Lower lobe of right lung (tissue), 2 donors: ENCODE data around the gene TXNIP. TPM values are rescaled to one million over a fixed set of nuclear protein-coding genes. Genes with fewer than 3 reads are reported as not detected.

Experiments
- ATAC-seq, 2 donors: fragments of 200-7000 bp; cut with Tn5 transposase; one replicate each; pipeline ENCODE4 v1.9.1; 2020 to 2022; ENCODE audit warnings: mild to moderate bottlenecking in 2 of 2, moderate library complexity in 2 of 2
- DNase-seq: peaks from one replicate; pipeline ENCODE4 v3.0.0-alpha.2; 2020
- H3K27ac ChIP-seq: fragments of 200-600 bp; one replicate; pipeline ENCODE4 v1.8.0; 2022
- H3K27me3 ChIP-seq: fragments of 200-600 bp; one replicate; pipeline ENCODE4 v1.8.0; 2022; ENCODE audit warnings: low read depth
- H3K36me3 ChIP-seq: fragments of 200-600 bp; one replicate; pipeline ENCODE4 v1.8.0; 2022; ENCODE audit warnings: mild to moderate bottlenecking
- H3K4me1 ChIP-seq: fragments of 200-600 bp; one replicate; pipeline ENCODE4 v1.8.0; 2022
- H3K4me3 ChIP-seq: fragments of 200-600 bp; one replicate; pipeline ENCODE4 v1.8.0; 2022; ENCODE audit warnings: mild to moderate bottlenecking
- H3K9me3 ChIP-seq: fragments of 200-600 bp; one replicate; pipeline ENCODE4 v1.8.0; 2022
- intact Hi-C: fragments of 100-400 bp; cut with DNase I; formaldehyde crosslinking; loops from one replicate; pipeline ENCODE4 v1.11.0; 2022
- total RNA-seq: library from RNA; stranded (reverse); fragmentation: NEBNext Ultra II Directional; extraction: Animal tissue kit (Norgen Biotek cat#: 25700); gene quantifications from one replicate; pipeline ENCODE4 v1.2.1, GENCODE V29; 2021
- TF ChIP-seq, protein P1 (sequence below): fragments of 200-600 bp; IDR thresholded peaks from one replicate; pipeline ENCODE4 v1.8.0; 2022; ENCODE audit warnings: antibody characterized with exemption, mild to moderate bottlenecking
- donor health status: DM: no; HTN: yes; CAD: no; lungs with severe emphysema.

The TXNIP gene
- total RNA-seq, 1 donor from 2014 or later: 1,554 TPM

DNA sequence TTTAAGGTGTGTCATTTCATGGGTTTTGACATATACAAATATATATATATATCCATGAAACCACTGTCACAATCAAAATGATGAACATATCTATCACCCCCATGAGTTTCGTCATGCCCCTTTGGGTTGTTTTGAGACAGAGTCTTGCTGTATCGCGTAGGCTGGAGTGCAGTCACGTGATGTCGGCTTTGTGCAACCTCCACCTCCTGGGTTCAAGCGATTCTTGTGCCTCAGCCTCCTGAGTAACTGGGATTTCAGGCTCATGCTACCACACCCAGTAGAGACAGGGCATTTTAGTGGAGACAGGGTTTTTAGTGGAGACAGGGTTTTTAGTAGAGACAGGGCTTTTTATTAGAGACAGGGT is 17.2 kb upstream of the TXNIP start:
- ATAC-seq: no peak
- Histone ChIP-seq H3K27me3 (no peaks in the 10 kb centered on the region), H3K9me3 (no peaks in the 10 kb centered on the region), H3K4me3 (no peak overlapping the region), H3K36me3 (no peaks in the 10 kb centered on the region), H3K4me1 (peaks cover 41% of the 10 kb centered on the region), H3K27ac (no peak overlapping the region)
- no peak for DNase-seq
- intact Hi-C loops: loop anchor here (5.0 kb wide), 1 partner anchor 36 kb away; no protein-coding TSS in a partner anchor
- TF ChIP-seq, protein P1, sequence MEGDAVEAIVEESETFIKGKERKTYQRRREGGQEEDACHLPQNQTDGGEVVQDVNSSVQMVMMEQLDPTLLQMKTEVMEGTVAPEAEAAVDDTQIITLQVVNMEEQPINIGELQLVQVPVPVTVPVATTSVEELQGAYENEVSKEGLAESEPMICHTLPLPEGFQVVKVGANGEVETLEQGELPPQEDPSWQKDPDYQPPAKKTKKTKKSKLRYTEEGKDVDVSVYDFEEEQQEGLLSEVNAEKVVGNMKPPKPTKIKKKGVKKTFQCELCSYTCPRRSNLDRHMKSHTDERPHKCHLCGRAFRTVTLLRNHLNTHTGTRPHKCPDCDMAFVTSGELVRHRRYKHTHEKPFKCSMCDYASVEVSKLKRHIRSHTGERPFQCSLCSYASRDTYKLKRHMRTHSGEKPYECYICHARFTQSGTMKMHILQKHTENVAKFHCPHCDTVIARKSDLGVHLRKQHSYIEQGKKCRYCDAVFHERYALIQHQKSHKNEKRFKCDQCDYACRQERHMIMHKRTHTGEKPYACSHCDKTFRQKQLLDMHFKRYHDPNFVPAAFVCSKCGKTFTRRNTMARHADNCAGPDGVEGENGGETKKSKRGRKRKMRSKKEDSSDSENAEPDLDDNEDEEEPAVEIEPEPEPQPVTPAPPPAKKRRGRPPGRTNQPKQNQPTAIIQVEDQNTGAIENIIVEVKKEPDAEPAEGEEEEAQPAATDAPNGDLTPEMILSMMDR: no peak

DNA sequence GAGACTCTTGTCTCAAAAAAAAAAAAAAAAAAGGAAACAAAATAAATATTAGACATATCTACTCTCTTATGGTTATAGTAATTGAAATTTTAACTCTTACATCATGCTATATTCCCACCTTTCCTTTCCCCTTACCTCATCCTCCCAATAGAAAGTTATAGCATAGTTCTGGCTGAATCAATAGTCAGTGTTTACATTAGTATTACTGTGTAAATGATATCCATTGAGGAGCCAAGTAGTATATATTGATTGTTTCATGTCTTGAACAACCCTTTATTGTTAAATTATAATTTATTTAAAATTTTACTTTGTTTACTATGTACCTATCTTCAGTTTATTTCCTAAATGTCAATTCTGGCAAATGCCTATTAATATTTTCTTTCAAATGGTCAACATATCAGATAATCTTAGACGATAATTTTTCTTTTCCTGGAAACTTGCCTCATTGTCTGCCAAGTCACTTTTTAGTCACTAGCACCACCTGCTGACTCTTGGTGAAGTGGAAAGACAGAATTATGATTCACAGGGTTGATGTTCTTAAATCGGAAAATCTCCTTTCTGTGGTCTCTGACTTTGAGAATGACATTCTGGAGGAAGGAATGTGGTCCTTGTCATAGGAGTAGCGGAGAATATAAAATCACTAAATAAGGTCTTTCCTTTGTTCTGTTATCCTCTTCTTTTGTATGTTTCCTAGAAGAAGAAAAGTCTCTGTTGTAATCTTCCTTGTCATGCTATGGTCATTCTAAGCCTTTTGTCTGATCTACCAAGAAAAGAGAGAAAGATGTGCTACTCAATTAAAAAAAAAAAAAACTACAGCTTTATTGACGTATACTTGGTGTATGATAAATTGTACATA is 16.6 kb upstream of the TXNIP start:
- intact Hi-C loops: loop anchor here (5.0 kb wide), 1 partner anchor 36 kb away; no protein-coding TSS in a partner anchor
- TF ChIP-seq, protein P1: peak; percentile 76

DNA sequence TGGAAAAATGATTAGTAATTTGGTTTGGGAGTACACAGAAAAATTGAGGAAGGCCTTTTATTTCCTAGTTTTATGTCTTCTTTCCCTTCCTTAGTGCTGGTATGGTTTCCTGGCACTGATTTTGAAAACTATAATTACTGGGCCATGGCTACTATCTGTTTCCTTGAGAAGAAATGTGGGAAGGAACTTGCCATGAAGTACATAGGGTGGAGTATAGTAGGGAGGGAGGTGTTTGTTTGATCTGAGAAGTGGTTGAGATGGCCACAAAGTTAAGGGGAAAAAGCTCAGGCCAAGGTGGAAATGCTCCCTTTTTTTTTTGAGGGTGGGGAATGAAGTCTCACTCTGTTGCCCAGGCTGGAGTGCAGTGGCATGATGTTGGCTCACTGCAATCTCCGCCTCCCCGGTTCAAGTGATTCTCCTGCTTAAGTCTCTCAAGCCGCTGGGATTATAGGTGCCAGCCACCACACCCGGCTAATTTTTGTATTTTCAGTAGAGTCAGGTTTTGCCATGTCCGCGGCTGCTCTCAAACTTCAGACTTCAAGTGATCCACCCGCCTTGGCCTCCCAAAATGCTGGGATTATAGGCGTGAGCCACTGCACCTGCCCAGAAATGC is 13.9 kb upstream of the TXNIP start:
- Histone ChIP-seq H3K27ac (peak overlapping the region; percentile 77), H3K4me1 (peaks cover 67% of the 10 kb centered on the region), H3K36me3 (no peaks in the 10 kb centered on the region), H3K9me3 (no peaks in the 10 kb centered on the region), H3K4me3 (peak overlapping the region; percentile 14), H3K27me3 (no peaks in the 10 kb centered on the region)
- ATAC-seq (peak; percentile 75 to 84), DNase-seq (peak; percentile 68)
- intact Hi-C loops: loop anchor here (5.0 kb wide), 1 partner anchor 33 kb away; no protein-coding TSS in a partner anchor
- TF ChIP-seq, protein P1: no peak

More for the DNA sequence above, 16.6 kb upstream of the TXNIP start:
- Histone ChIP-seq H3K4me3 (no peak overlapping the region), H3K36me3 (no peaks in the 10 kb centered on the region), H3K27me3 (no peaks in the 10 kb centered on the region), H3K9me3 (no peaks in the 10 kb centered on the region), H3K27ac (no peak overlapping the region), H3K4me1 (peaks cover 46% of the 10 kb centered on the region)
- DNase-seq (no peak), ATAC-seq (peak; percentile 38 to 58)

DNA sequence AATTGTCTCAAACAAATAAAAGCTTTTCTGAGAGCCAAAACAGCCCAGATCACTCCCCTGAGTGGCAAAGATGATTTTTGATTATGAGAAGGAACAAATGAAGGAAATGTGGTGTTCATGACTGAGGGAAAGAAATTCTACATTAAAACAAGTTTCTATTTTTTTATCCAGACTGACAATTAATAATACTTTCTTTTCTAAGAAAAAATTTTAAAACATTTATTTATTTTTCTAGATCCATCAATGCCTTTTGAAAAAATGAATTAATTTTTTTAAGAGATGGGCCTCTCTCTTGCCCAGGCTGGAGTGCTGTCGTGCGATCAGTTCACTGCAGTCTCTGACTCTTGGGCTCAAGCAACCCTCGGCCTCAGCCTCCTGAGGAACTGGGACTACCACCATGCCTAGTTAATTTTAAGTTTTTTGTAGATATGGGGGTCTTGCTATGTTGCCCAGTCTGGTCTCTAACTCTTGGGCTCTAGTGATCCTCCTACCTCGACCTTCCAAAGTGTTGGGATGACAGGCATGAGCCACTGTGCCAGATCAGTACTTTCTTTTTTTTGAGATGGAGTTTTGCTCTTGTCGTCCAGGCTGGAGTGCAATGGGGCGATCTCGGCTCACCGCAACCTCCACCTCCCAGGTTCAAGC is 11.2 kb upstream of the TXNIP start:
- peak overlapping the region; percentile 18 for H3K4me3 ChIP-seq
- intact Hi-C loops: no loop called here

DNA sequence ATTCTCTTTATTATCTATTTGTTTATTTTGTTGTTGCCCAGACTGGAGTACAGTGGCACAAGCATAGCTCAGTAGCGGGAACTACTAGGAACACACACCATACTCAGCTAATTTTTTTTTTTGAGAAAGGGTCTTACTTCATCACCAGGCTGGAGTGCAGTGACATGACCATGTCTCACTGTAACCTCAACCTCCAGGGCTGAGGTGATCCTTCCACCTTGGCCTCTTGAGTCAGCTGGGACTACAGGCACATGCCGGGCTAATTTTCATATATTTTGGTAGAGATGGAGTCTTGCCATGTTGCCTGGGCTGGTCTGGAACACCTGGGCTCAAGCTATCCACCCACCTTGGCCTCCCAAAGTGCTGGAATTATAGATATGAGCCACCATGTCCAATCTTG is 5.3 kb upstream of the TXNIP start:
- peaks cover 62% of the 10 kb centered on the region for H3K4me1 ChIP-seq
- ATAC-seq: no peak
- H3K36me3 ChIP-seq: no peaks in the 10 kb centered on the region
- no peaks in the 10 kb centered on the region for H3K27me3 ChIP-seq
- DNase-seq: no peak
- TF ChIP-seq, protein P1: no peak
- H3K27ac ChIP-seq: peak overlapping the region; percentile 69
- no peak overlapping the region for H3K4me3 ChIP-seq
- no peaks in the 10 kb centered on the region for H3K9me3 ChIP-seq
- intact Hi-C loops: no loop called here

More for the DNA sequence above, 11.2 kb upstream of the TXNIP start:
- Histone ChIP-seq H3K9me3 (no peaks in the 10 kb centered on the region), H3K4me1 (peaks cover 78% of the 10 kb centered on the region), H3K36me3 (no peaks in the 10 kb centered on the region), H3K27ac (peak overlapping the region; percentile 88), H3K27me3 (no peaks in the 10 kb centered on the region)
- TF ChIP-seq, protein P1: no peak
- ATAC-seq: no peak
- no peak for DNase-seq
